NOMO-1 (cell line): ENCODE data around the gene PRR15.
"Not testable (repeated sequence)": the region's sequence is repeated elsewhere in the genome, so short reads cannot be mapped to it uniquely, and the experiment has no call there.

Source experiments
- DNase-seq, 2 experiments: peaks; one replicate each; lab custom pipeline; 2025; ENCODE audit not compliant: unreplicated experiment in 2 of 2; lab: John Stamatoyannopoulos, UW

Gene PRR15

GRCh38 chr7:29563590-29564495 is at the start of gene PRR15:
TSS of gene PRR15 (plus strand) at chr7:29563835. CDS start at chr7:29566330, 2,495 bp downstream.
- DNase-seq = no peak

- DNase-seq = no peak
Observed at GRCh38 chr7:29516491-29516890, 47.1 kb upstream of the PRR15 start.

GRCh38 chr7:29518616-29519015 is 45.0 kb upstream of the PRR15 start:
- DNase-seq = no peak

GRCh38 chr7:29523728-29524127 is 39.9 kb upstream of the PRR15 start:
- DNase-seq = peak in 1 of 2 experiments; percentile 4

GRCh38 chr7:29527505-29528108 is 36.0 kb upstream of the PRR15 start:
- DNase-seq = no peak

GRCh38 chr7:29528526-29528925 is 35.1 kb upstream of the PRR15 start:
- not testable (repeated sequence) for DNase-seq

GRCh38 chr7:29538389-29538788 is 25.2 kb upstream of the PRR15 start:
- no peak for DNase-seq

GRCh38 chr7:29539471-29539870 is 24.2 kb upstream of the PRR15 start:
- DNase-seq = no peak

- no peak for DNase-seq
Observed at GRCh38 chr7:29547421-29547820, 16.2 kb upstream of the PRR15 start.

GRCh38 chr7:29548823-29549222 is 14.8 kb upstream of the PRR15 start:
- DNase-seq = no peak

- DNase-seq = no peak
Observed at GRCh38 chr7:29552392-29552791, 11.2 kb upstream of the PRR15 start.

- DNase-seq = no peak
Observed at GRCh38 chr7:29555061-29555460, 8.6 kb upstream of the PRR15 start.

GRCh38 chr7:29556405-29557195 is 7.0 kb upstream of the PRR15 start:
- no peak for DNase-seq

- peak in 1 of 2 experiments; percentile 10 for DNase-seq
Observed at GRCh38 chr7:29557954-29558353, 5.7 kb upstream of the PRR15 start.

- DNase-seq = no peak
Observed at GRCh38 chr7:29561271-29561670, 2.4 kb upstream of the PRR15 start.

GRCh38 chr7:29562307-29562706 is 1.3 kb upstream of the PRR15 start:
- no peak for DNase-seq

- DNase-seq = peak in 1 of 2 experiments; percentile 35
Observed at GRCh38 chr7:29564496-29565223, 1.0 kb downstream of the PRR15 start.

GRCh38 chr7:29565224-29565630 is 1.6 kb downstream of the PRR15 start:
- no peak for DNase-seq

GRCh38 chr7:29565634-29565981 is 2.0 kb downstream of the PRR15 start:
- DNase-seq = no peak

GRCh38 chr7:29565982-29566746 is 2.5 kb downstream of the PRR15 start:
- DNase-seq = no peak
